M059J (cell line): ENCODE measurements around the gene NPHP1. TPM values are rescaled to one million over a fixed set of nuclear protein-coding genes. Genes with fewer than 3 reads are reported as not detected.
A peak's percentile ranks its signal among the peaks of the same experiment; 100 is the strongest.
"Not testable (repeated sequence)": the region's sequence is repeated elsewhere in the genome, so short reads cannot be mapped to it uniquely, and the experiment has no call there.

ENCODE experiments used
- DNase-seq: peaks from one replicate; pipeline ENCODE4 v3.0.0-alpha.2; 2012; ENCODE audit warnings: low read depth
- total RNA-seq: library from RNA; depleted of rRNA; stranded (reverse); fragments of >200 nt; shearing (Covaris generic); gene quantifications from 2 replicates; pipeline ENCODE4 v1.2.3, GENCODE V29; 2014

The NPHP1 gene
- total RNA-seq, 1 experiment from 2014 or later, result 6.5 TPM

DNA sequence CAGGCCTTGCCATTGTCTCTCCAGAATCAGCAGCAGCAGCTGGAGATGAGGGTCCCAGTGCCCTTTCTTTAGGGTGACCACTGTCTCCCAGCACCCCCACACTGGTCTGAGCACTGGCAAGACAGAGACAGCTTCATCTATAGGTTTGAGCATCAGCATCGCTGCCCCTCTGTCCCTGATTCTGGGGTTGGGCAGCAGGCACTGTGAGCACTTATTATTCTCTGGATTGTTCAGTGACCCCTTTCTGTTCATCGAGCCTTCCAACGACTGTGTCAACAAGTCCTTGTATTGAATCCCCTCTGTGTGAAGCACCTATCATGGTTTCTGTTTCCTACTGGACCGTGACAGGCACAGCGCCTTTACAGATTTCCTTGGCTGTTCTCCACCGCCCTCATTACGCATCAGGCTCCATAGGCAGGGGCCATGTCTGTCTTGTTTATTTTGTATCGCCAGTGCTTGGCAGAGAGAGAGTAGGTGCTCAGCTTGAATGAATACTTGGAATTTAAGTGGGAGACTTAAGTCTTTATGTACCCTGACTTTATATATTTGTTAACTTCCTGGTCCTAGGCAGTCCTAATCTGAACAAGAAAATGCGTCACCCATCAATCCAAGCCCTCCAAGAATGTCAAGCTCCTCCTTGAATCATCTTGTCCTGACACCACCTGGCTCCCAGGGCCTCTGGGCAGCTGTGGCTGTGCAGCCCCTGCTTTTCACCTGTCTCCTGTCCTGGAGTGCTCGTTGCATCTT, 100.6 kb downstream of the NPHP1 start:
- peak; percentile 36 for DNase-seq

DNA sequence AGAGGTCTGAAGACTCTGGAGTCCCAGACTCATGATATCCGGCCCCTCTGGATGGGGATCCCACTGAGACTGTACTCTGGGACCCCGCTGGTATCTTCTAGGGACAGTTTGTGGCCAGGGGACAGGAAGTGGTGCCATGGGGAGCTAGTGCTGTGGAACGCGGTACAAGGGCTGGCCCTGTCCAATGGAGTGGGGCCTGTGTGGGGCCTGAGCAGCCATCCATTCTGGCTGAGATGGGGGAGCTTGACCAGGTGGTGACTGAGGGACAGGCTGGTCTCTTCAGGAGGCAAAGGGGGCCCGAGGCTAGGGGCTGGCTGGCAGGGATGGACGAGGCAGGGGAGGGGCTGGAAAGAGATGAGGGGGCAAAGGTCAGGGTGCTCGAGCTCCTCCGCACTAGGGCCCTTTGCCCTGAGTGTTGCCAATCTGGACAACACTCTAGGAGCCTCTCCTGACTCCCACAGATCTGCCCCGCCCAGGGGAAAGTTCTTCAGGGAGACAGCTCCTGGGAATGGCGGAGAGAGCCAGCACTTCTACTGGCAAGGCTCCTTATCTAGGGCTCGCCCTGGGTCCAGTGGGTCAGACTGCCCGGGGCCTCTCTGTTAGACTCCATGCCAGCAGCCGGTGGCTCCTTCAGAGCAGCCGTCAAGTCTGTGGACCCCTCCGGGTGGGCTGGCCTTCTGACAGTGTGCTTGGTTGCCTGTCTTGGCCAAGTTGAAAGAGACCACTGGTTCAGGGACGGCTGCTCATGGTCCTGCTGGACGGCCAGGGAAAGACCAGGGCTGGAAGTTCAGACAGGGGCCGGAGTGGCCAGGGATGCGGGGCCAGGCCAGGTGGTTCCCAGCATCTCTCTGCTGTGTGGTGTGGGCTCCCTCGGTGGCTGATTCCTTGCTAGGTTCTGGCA, 101.5 kb downstream of the NPHP1 start:
- DNase-seq, result no peak

DNA sequence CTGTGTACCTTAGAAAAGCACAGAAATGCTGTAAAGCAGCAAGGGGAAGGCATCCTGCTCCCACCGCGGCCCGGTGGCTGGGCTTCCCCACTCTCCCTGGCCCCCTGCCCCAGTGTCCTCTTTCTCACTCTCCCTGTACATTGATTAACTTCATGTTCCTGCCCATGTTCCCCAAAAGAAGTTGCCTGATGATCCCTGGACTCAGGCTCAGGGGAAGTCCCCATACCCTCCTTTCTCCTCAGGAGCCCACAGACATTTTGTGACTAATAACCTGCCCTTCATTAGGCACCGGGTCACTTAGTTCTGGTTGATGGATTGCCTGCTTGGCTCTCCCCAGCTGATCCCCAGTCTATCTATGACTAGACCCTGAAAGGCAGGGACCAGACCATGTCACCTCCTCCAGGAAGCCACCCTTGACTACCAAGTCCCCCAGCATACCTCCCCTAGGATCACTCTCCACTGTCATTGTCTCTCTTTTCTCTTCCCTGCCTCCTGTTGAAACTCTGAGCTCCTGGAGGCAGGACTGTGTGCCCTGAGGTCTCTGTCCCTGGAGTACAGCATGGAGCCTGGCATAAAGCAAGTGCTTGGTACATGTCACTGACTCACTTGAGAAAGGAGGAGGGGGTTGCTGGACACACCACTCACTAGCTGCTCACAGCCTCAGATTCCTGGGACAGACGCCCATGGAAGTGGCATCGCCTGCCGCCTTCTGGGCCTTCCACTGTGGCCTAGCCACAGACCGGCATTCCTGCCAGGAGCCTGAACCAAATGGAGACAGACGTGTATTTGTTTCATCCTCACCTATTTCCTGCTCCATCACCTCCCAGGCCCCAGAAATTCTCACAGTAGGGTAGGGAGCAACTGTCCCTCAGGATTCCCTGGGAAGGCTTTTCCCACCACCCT, 102.7 kb downstream of the NPHP1 start:
- DNase-seq, result peak; percentile 86

DNA sequence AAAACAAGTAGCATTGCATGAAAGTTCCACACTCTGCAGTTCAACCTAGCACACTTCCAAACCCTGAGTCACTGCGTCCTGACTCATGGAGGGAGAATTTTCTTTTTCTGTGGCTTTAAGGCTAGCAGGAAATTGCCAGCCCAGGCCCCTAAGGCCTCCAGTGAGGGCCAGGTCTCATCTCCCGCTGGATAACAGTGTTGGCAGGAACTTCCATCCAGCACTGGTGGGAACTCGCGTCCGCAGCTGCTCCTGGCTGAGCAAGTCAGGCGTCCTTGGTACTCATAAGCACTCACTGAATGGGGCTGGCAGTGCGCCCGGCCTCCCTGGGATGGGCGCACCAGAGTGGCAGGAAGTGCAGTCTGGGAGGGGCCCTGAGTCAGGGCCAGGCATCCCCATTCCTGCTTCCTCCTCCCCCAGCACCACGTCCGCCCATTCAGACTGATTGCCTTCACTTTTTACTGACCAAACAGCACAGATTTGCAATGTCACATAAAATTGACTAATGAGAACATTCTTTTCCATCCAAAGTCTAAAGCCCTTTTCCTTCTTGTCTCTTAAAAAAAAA, 103.5 kb downstream of the NPHP1 start:
- DNase-seq, result peak; percentile 100

DNA sequence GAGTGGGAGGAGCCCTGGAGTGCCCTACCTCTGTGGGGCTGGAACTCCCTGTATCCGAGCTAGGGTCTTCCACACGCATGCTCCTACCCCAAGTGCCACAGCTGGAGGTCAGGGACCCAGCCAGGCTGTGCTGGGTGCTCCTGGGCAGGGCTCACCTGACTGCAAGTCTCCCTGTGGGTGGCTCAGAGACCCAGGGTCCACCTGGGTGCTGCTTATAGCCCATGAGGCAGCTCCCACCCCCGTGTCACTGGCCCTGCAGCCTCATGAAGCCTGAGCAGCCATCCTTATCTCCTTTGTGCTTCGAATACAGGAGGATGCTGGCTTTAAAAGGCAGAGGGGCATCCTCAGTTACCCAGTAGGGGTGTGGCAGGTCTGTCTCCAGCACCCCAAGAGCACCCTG, 103.9 kb downstream of the NPHP1 start:
- DNase-seq, result not testable (repeated sequence)

DNA sequence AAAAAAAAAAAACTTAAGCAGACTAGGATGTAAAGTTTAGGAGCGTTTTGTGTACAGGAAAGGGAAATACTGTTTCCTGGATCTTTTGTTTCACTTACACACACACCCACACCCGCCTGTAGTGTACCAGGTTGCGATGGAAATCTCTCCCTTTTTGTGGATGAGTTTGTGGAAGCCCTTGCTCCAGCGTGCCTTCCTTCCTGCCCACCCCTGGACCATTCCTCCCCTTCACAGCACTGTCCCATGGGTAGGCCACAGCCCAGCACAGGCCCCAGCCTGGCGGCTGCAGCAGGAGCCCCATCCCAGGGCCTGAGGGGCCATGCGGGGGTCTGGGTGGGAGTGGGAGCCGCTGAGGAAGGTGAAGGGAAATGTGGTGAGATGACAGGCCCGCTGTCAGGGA, 104.3 kb downstream of the NPHP1 start:
- no peak for DNase-seq

DNA sequence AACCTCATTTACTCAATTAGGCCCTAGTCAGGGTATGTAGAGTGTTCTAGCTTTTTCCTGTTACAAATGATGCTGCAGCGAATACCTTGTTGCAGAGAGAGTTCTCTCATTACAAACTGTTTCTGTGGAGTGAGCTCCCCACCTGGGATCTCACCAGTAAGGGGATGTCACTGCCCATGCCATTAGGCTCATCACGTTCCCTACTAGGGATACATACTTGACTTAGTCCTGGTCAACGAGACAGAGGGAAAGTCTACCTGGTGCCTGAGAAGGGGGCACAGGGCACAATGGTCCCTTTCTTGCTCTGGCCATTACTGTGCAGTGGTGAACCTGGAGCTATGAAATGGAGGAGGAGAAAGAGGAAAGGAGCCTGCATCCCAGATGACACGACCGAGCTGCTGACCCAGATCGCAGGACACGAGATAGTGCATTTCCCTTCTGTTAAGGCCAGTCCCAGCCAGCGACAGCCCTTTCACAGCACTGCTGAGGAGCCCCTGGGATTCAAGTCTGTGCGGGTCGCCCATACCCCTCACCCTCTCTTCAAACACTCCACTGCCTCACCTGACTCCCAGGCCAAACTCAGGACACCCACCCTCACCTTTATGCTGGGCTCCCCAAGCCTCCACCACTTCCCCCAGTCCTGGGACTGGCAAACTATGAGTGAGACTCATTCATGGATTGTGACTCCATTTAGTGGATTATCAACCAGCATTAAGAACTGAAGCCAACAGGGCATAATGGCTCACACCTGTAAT, 105.2 kb downstream of the NPHP1 start:
- DNase-seq, result no peak

DNA sequence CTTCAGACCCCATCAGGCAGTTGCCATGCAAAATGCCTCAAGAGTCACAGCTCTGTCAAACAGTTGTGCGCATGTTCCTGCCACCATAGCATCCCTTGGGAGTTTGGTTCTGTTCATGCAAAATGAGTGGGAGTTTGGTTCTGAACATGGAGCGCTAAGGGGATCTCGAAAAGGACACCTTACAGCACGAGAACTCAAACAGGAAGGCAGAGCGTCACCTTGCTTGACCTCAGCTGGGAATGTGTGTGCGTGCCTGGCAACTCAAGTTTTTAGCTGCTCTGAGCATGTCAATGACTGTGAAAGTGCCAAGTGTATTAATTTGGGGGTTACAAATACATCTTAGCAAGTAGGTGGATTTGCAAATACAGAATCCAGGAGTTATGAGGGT, 105.8 kb downstream of the NPHP1 start:
- peak; percentile 34 for DNase-seq

DNA sequence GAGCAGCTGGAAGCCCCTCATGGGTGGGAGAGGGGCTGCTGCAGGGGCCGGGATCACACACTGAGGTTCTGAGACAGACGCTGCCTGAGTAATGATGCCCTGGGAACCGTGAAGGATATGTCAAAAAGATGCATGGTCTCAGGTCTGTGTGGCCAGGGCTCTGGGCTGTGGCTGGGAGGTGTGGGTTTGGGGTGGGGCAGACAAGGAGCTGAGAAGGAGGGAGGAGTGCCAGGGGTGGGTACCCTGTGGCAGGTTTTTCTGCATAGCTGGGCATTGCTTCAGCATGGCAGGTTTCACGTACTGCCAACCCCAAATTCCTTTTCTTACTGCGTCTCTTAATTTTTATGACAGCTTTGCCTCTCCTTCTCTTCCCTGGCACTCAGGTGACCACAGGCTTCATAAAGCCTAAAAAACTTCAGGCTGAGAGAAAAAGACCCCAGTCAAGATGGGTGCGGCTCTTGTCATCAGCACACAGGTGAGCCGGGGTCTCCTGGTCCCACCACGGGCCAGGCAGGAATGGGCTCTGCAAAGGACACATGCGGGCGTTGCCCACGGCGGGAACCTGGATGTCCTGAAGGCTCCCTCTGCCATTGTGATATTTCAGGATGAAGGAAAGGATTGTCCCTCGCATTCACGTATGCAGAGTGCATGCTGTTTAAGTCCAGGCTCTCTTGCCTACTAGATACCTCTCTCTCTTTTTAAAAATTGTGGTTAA, 107.2 kb downstream of the NPHP1 start:
- no peak for DNase-seq

DNA sequence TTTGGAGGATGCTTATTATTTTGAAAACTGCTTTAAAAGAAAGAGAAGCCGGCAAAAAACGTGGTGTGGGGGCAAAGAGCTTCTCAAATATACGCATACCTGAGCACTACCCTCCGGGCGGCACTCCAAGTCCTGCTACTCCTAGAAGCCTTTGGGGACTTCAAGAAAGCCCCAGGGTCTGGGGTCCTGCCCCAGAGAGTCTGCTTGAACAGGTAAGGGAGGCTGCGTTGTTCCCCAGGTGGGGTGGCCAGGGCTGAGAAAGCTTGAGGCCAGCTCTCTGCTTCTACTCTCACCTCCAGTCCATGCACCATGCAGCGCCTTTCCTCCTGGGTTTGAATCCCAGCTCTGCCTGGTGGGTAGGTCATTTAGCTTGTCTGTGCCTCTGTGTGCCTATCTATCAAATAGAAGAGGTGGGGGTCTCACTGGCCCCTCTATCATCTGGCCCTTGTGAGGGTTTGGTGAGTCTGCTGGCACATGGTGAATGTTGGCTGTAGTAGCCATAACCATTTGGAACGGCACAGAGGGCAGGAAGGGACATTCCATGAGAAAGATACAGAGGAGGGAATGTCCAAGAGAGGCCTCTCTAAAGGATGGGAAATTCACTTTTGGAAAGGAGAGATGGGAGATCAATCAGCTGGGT, 108.7 kb downstream of the NPHP1 start:
- DNase-seq, result no peak

DNA sequence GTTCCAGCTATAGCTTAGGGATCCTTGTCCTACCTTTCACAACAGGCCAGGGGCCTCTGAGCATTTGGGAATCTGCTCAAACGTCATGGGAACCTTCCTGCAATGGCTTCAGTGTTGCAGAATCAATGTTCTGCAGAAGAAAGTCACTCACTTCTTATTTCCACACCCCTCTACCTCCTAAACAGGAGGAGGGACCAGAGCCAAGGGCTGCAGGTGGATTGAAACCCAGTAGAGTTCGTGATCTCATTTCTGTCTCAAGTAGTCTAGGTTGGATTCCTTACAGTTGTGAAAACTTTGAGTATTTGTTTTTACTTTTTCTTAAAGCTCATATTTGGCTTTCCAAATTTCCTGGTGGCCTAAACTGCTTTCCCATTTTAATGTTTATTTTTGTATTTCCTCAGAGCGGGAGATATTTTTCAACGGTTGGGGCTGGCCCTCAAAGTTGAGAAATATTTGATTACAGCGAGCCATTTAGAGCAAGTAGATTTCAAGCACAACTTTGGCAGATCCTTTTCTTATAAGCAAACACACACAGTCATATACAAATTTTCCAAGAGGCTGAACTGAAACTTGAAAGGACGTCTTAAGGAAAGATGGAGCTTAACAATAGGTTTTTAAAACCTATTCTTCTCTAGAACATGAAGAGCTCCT, 109.8 kb downstream of the NPHP1 start:
- not testable (repeated sequence) for DNase-seq

DNA sequence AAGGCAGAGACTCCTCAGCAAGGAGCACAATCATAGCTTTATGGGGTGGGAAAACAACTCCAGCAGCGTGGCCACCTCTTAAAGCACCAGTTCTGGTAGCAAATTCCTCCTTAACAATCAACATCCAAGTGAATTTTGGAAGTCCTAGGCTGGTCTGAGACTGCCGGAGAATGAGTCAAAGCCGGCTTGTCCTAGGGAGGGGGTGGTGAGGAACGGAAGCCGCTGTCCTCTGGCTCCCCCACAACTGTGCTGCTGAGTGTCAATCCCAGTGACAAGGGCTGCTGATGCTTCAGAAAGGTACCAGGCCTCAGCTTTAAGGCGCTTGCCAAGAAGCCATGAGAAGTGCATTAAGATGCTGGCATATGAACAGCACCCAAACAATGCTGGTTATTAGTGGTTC, 110.9 kb downstream of the NPHP1 start:
- DNase-seq, result not testable (repeated sequence)

DNA sequence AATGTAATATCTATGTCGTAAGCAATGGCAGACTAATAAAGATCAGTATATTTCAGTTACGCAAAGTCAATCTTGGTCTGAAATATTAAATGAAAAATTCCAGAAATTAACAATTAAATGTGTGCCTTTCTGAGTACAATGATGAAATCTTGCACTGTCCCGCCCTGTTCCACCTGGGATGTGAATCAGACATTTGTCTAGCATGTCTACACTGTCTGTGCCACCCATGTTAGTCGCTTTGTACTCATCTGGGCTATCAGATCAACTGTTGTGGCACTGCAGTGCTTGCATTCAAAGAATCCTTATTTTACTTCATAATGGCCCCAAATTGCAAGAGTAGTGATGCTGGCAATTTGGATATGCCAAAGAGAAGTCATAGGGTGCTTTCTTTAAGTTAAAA, 114.6 kb downstream of the NPHP1 start:
- not testable (repeated sequence) for DNase-seq

DNA sequence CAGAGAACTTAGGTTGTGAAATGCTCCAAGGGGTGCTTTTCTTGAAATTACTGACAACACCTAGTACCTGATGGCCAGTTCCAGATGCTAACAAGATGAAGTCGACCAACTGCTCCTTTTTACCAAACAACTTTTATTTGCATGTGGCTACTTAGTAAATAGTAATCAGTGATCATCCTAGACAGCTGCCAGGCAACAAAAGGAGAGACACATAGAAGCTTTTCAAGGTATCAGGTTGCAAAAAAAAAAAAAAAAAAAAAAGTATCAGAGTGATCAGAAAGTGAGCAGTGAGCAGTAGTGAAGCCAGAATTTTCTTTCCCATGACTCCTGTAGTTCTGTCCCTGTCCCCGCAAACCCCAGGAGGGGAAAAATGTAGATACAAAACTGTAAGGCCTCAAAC, 121.1 kb downstream of the NPHP1 start:
- not testable (repeated sequence) for DNase-seq

DNA sequence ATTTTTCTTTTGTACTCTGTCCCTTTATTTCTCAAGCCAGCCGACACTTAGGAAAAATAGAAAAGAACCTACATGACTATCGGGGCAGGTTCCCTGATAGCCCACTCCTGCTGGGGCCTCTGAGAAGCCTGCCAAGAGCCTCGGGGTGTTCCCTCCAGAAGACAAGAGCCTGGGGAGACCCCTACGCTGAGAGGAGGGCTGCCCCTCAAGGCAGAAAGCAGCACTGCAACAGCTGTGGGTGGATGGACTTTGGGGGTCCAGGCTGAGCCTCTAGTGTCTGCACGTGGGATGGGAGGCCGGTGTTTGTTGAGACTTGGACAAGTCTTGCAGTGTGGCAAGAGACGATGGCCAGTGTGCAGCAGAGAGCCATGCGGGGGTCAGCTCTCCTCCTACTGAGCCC, 121.7 kb downstream of the NPHP1 start:
- not testable (repeated sequence) for DNase-seq

DNA sequence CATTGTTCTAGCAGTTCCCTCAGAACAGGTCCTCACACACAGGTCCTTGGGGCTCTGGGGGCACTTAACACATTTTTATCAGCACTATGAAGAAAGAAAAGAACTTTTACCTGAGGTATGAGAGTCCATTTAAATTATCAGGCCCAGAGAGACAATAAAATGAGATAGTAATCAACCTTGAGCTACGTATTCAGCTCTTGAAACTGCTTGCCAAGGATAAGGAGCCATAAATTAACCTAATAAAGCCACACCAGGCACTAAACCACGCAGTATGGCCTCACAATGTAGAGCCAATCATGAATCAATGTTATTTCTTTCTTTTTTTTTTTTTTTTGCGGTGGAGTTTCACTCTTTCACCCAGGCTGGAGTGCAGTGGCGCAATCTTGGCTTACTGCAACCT, 126.7 kb downstream of the NPHP1 start:
- not testable (repeated sequence) for DNase-seq

DNA sequence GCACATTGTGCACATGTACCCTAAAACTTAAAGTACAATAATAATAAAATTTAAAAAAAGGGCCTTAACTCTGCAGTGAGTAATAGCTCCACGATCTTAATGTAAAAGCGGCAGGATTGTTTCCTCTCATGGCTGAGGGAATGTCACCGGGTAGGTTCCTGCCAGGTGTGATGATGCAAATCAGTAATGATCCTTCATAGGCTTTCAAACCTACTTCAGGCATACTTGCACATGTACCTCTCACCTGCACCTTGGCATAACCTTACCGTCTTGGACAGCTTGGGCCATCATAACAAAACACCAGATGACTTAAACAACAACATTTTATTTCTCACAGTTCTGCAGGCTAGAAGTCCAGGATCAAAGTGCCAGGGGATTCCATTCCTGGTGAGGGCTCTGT, 128.9 kb downstream of the NPHP1 start:
- DNase-seq, result not testable (repeated sequence)
